SK-N-SH (cell line): ENCODE measurements around the gene GNG3. TPM values are rescaled to one million over a fixed set of nuclear protein-coding genes. Genes with fewer than 3 reads are reported as not detected.
A peak's percentile ranks its signal among the peaks of the same experiment; 100 is the strongest.

ENCODE experiments used
- CTCF ChIA-PET: fragments of 300-600, 350-600 bp; formaldehyde crosslinking; extraction: SDS; loops from one replicate; lab custom pipeline; 2021; lab: Yijun Ruan, JAX
- POLR2A ChIA-PET: fragments of 350-600 bp; sonication (Branson Sonifier 250); formaldehyde crosslinking; extraction: SDS; loops from one replicate; lab custom pipeline; 2020; ENCODE audit warnings: antibody characterized with exemption, inconsistent platforms; lab: Yijun Ruan, JAX
- DNase-seq: peaks from one replicate; pipeline ENCODE4 v3.0.0; 2012
- H2AFZ ChIP-seq: fragments of 200-600 bp; sonication (generic); 2 replicates; pipeline ENCODE4 v1.8.1; 2016; ENCODE audit warnings: antibody characterized with exemption, mild to moderate bottlenecking, low read depth
- H3F3A ChIP-seq: fragments of 200-600 bp; sonication (generic); replicated peaks from 2 replicates; pipeline ENCODE3; 2016; ENCODE audit warnings: antibody characterized with exemption, mild to moderate bottlenecking; ENCODE audit not compliant: insufficient read depth
- H3K27ac ChIP-seq, 2 experiments: fragments of 200-500 bp in 1 of 2; fragments of 200-600 bp in 1 of 2; sonication (Bioruptor generic) in 1 of 2; sonication (generic), shearing (Covaris generic) in 1 of 2; 2 replicates each; pipeline versions ENCODE4 v1.5.1 to v1.6.1; 2014 to 2016; ENCODE audit warnings: low read depth in 2 of 2, inconsistent platforms in 1 of 2, low read length in 1 of 2, mild to moderate bottlenecking in 1 of 2, mixed read lengths in 1 of 2
- H3K27me3 ChIP-seq: fragments of 200-600 bp; sonication (generic), shearing (Covaris generic); 2 replicates; pipeline ENCODE4 v1.6.1; 2016; ENCODE audit warnings: mixed run types; ENCODE audit not compliant: insufficient read depth
- H3K36me3 ChIP-seq, 2 experiments: fragments of 200-500 bp in 1 of 2; fragments of 200-600 bp in 1 of 2; sonication (Bioruptor generic) in 1 of 2; sonication (generic) in 1 of 2; replicated peaks in 1 of 2; 2 replicates each; pipeline versions ENCODE3 to v1.5.1; 2014 to 2016; ENCODE audit warnings: low read length in 1 of 2, mild to moderate bottlenecking in 1 of 2; ENCODE audit not compliant: insufficient read depth in 2 of 2, control insufficient read depth in 1 of 2
- H3K4me1 ChIP-seq, 2 experiments: fragments of 200-500 bp in 1 of 2; fragments of 200-600 bp in 1 of 2; sonication (Bioruptor generic) in 1 of 2; sonication (generic), shearing (Covaris generic) in 1 of 2; 2 replicates each; pipeline versions ENCODE4 v1.5.1 to v1.6.1; 2014 to 2016; ENCODE audit warnings: low read depth in 1 of 2, low read length in 1 of 2, mixed run types in 1 of 2; ENCODE audit not compliant: insufficient read depth in 2 of 2, control insufficient read depth in 1 of 2
- H3K4me2 ChIP-seq: fragments of 200-600 bp; sonication (generic), shearing (Covaris generic); 2 replicates; pipeline ENCODE4 v1.6.1; 2017; ENCODE audit warnings: mixed run types
- H3K4me3 ChIP-seq, 2 experiments: fragments of 200-500 bp in 1 of 2; fragments of 200-600 bp in 1 of 2; sonication (Bioruptor generic) in 1 of 2; sonication (generic), shearing (Covaris generic) in 1 of 2; 2 replicates each; pipeline versions ENCODE4 v1.5.1 to v1.8.1; 2014 to 2016; ENCODE audit warnings: low read depth in 2 of 2, inconsistent platforms in 1 of 2, low read length in 1 of 2, mild to moderate bottlenecking in 1 of 2, mixed read lengths in 1 of 2, moderate library complexity in 1 of 2
- H3K79me2 ChIP-seq: fragments of 200-600 bp; sonication (generic); 2 replicates; pipeline ENCODE4 v1.8.1; 2017; ENCODE audit warnings: mild to moderate bottlenecking; ENCODE audit not compliant: insufficient read depth
- H3K9ac ChIP-seq: fragments of 200-600 bp; sonication (generic); 2 replicates; pipeline ENCODE4 v1.6.1; 2017; ENCODE audit warnings: mixed run types
- H3K9me2 ChIP-seq: fragments of 200-600 bp; sonication (generic); 2 replicates; pipeline ENCODE4 v1.6.1; 2017; ENCODE audit warnings: mixed run types
- H3K9me3 ChIP-seq: fragments of 200-600 bp; sonication (generic); 2 replicates; pipeline ENCODE4 v1.6.1; 2017; ENCODE audit warnings: mixed run types, mild to moderate bottlenecking, moderate library complexity
- H4K20me1 ChIP-seq: fragments of 200-600 bp; sonication (generic); 2 replicates; pipeline ENCODE4 v1.6.1; 2017; ENCODE audit warnings: mild to moderate bottlenecking, mixed run types; ENCODE audit not compliant: insufficient read depth
- CHD2 ChIP-seq: fragments of 150-350 bp; IDR thresholded peaks from 2 replicates; pipeline ENCODE4 v1.6.1; 2018; ENCODE audit warnings: low read length; ENCODE audit not compliant: partially characterized antibody
- CTCF ChIP-seq: fragments of 200-600 bp; sonication (generic); IDR thresholded peaks from 2 replicates; pipeline ENCODE4 v1.6.1; 2017; ENCODE audit warnings: antibody characterized with exemption, mild to moderate bottlenecking, moderate library complexity
- EP300 ChIP-seq, 2 experiments: IDR thresholded peaks; 2 replicates each; pipeline versions ENCODE4 v1.4.0 to v1.6.1; 2012; ENCODE audit warnings: borderline replicate concordance in 1 of 2, low read depth in 1 of 2, low read length in 1 of 2
- EZH2phosphoT487 ChIP-seq: fragments of 200-600 bp; sonication (generic); IDR thresholded peaks from 2 replicates; pipeline ENCODE4 v1.6.1; 2017; ENCODE audit warnings: low read depth, mixed run types, mild to moderate bottlenecking, antibody characterized with exemption, moderate library complexity, borderline replicate concordance
- FOXJ3 ChIP-seq: sonication (generic); formaldehyde crosslinking; IDR thresholded peaks from 2 replicates; pipeline ENCODE4 v1.5.1; 2020; ENCODE audit warnings: mild to moderate bottlenecking, missing genetic modification reagents
- FOXM1 ChIP-seq: IDR thresholded peaks from 2 replicates; pipeline ENCODE4 v1.4.0; 2012; ENCODE audit warnings: low read depth, mild to moderate bottlenecking
- IRF3 ChIP-seq: fragments of 150-350 bp; IDR thresholded peaks from 2 replicates; pipeline ENCODE4 v1.6.1; 2016; ENCODE audit warnings: mild to moderate bottlenecking, low read depth, low read length
- JUND ChIP-seq: IDR thresholded peaks from 2 replicates; pipeline ENCODE4 v1.4.0; 2012
- MEF2A ChIP-seq: IDR thresholded peaks from 2 replicates; pipeline ENCODE4 v1.4.0; 2012; ENCODE audit warnings: low read depth, borderline replicate concordance
- MXI1 ChIP-seq: IDR thresholded peaks from 2 replicates; pipeline ENCODE4 v1.6.1; 2012; ENCODE audit warnings: mild to moderate bottlenecking, low read depth, low read length, improper control_type of control experiment
- NRF1 ChIP-seq: IDR thresholded peaks from 2 replicates; pipeline ENCODE4 v1.6.1; 2012; ENCODE audit warnings: low read depth, mild to moderate bottlenecking, low read length
- RAD21 ChIP-seq: IDR thresholded peaks from 2 replicates; pipeline ENCODE4 v1.6.1; 2012; ENCODE audit warnings: mild to moderate bottlenecking, low read length
- REST ChIP-seq: IDR thresholded peaks from 2 replicates; pipeline ENCODE4 v1.6.1; 2012; ENCODE audit warnings: mild to moderate bottlenecking, low read depth, low read length, moderate library complexity
- RFX5 ChIP-seq: IDR thresholded peaks from 2 replicates; pipeline ENCODE4 v1.6.1; 2012; ENCODE audit warnings: mild to moderate bottlenecking, improper control_type of control experiment, low read length
- SIN3A ChIP-seq: IDR thresholded peaks from 2 replicates; pipeline ENCODE4 v1.6.1; 2012; ENCODE audit warnings: low read depth, mild to moderate bottlenecking, low read length, moderate library complexity, borderline replicate concordance
- TAF1 ChIP-seq: IDR thresholded peaks from 2 replicates; pipeline ENCODE4 v1.6.1; 2012; ENCODE audit warnings: low read depth, mild to moderate bottlenecking, low read length, moderate library complexity, borderline replicate concordance
- USF2 ChIP-seq: fragments of 150-350 bp; IDR thresholded peaks from 2 replicates; pipeline ENCODE4 v1.6.1; 2017; ENCODE audit warnings: antibody characterized with exemption, low read length, low read depth, borderline replicate concordance
- ZBTB33 ChIP-seq: IDR thresholded peaks from 2 replicates; pipeline ENCODE4 v1.4.0; 2012; ENCODE audit warnings: low read depth, borderline replicate concordance
- WGBS: methylation state at CpG from one replicate; pipeline ENCODE4 v1.1.6; 2017; ENCODE audit warnings: low lambda C conversion rate; 5-methylcytosine and 5-hydroxymethylcytosine counted together
- polyA plus RNA-seq, 3 experiments: library from polyadenylated mRNA; depleted of rRNA; stranded (reverse); fragments of >200 nt; gene quantifications; 2 replicates each; pipeline ENCODE4 v1.2.3, GENCODE V29; 2012
- TF ChIP-seq, protein P1 (sequence below): IDR thresholded peaks from 2 replicates; pipeline ENCODE4; 2012

GNG3 gene
- polyA plus RNA-seq, 1 of the 3 experiments (the other 2 are of a cell fraction) = 0.16 TPM

- no peak for TF ChIP-seq FOXM1
Measured at GRCh38 chr11:62708392-62708791, 916 bp downstream of the GNG3 start (continued).

DNA sequence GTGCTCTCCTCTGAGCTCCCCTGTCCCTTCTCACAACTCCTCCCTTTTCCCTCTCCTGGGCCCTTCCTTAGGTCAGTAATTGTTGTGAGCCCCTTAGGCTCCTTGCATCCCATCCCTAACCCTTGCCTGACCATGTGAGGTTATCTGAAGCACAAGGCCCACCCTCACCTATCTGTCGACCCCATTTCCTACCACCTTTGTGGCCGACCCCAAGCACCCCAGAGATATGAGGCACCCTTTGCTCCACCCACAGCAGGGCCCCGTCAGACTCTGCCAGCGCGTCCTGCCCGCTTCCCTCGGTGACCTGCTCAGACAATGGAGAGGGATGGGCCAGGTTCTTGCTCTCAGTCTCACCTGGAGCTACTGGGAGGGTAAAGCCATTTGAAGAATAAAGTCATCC, 1.3 kb downstream of the GNG3 start:
- POLR2A ChIA-PET = interaction anchor here (0.6 to 4.0 kb wide), 10 partner anchors 17 to 181 kb away, joined by 3 to 24 read pairs (median 4); partner anchors contain the start of genes C11orf98, CSKMT, HNRNPUL2 and LBHD1
- H4K20me1 ChIP-seq = no peaks in the 10 kb centered on the region
- CTCF ChIA-PET = interaction anchor here (0.6 to 6.6 kb wide), 5 partner anchors 14 to 176 kb away, joined by 3 to 48 read pairs (median 3); partner anchors contain the start of gene HNRNPUL2
- DNase-seq = no peak
- H2AFZ ChIP-seq = 0 out of 2 replicates have a peak overlapping the region, but pooled peaks have one; percentile 13
- peaks cover 12% of the 10 kb centered on the region; the same call in 1 of the 2 replicates for H3K79me2 ChIP-seq
- no peak for TF ChIP-seq RAD21
- TF ChIP-seq JUND = no peak
- no peak for TF ChIP-seq EZH2phosphoT487
- TF ChIP-seq CTCF = no peak
- TF ChIP-seq, protein P1, sequence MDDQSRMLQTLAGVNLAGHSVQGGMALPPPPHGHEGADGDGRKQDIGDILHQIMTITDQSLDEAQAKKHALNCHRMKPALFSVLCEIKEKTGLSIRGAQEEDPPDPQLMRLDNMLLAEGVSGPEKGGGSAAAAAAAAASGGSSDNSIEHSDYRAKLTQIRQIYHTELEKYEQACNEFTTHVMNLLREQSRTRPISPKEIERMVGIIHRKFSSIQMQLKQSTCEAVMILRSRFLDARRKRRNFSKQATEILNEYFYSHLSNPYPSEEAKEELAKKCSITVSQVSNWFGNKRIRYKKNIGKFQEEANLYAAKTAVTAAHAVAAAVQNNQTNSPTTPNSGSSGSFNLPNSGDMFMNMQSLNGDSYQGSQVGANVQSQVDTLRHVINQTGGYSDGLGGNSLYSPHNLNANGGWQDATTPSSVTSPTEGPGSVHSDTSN = no peak
- no peak for TF ChIP-seq FOXJ3
- TF ChIP-seq TAF1 = no peak
- no peak for TF ChIP-seq EP300 (IDR thresholded peaks at IDR 0.05; ENCODE audit: borderline replicate concordance in 1 of 2, low read depth in 1 of 2, low read length in 1 of 2)
- no peak for TF ChIP-seq MXI1
- no peak for TF ChIP-seq USF2
- TF ChIP-seq CHD2 = no peak
- no peak for TF ChIP-seq RFX5
- TF ChIP-seq MEF2A = no peak
- no peak for TF ChIP-seq SIN3A
- no peak for TF ChIP-seq ZBTB33
- TF ChIP-seq REST = no peak
- no peak for TF ChIP-seq IRF3
- TF ChIP-seq NRF1 = no peak
- TF ChIP-seq, all 33 proteins: peak for 0
- 54% methylated on average over 7 of the region's 7 CpGs for WGBS
- Histone ChIP-seq H3K9me2 (no peaks in the 10 kb centered on the region), H3K27ac (peak overlapping the region; percentile 85 to 87), H3K9me3 (no peaks in the 10 kb centered on the region), H3K36me3 (peaks cover 31 to 36% of the 10 kb centered on the region in 2 experiments), H3K4me2 (peak overlapping the region; percentile 81), H3K4me3 (peak overlapping the region; percentile 48 to 59), H3K27me3 (no peaks in the 10 kb centered on the region), H3K4me1 (peaks cover 22 to 45% of the 10 kb centered on the region in 2 experiments; a peak in 3 of 4 replicates), H3F3A (peaks cover 50% of the 10 kb centered on the region), H3K9ac (peak overlapping the region; percentile 70)
